ENCODE results near the gene HECTD4. TPM values are rescaled to one million over a fixed set of nuclear protein-coding genes. Genes with fewer than 3 reads are reported as not detected.

Gene HECTD4
- total and polyA plus RNA-seq, 2 donors (not counting 1 experiment from before 2014, with no cell fraction given): 46.4 to 92.2 TPM

GRCh38 chr12:112382866-112383265 is 635 bp upstream of the HECTD4 start:
- Mint-ChIP-seq H3K4me3 (peak overlapping the region; percentile 95), H3K27me3 (no peaks in the 10 kb centered on the region), H3K4me1 (peaks cover 30% of the 10 kb centered on the region), H3K9me3 (ENCODE audit: insufficient read depth) (no peaks in the 10 kb centered on the region), H3K27ac (peak overlapping the region; percentile 94)
- no peaks in the 10 kb centered on the region for H3K9me3 ChIP-seq (ENCODE audit: control extremely low read depth in 1 of 3, control insufficient read depth in 2 of 3, insufficient read depth in 1 of 3, low read length in 2 of 3)
- POLR2A ChIA-PET: interaction anchor here (0.7 kb wide), 1 partner anchor 56 kb away, joined by 3 read pairs; no protein-coding TSS in a partner anchor
- H3K36me3 ChIP-seq (replicated peaks in 1 of 2; ENCODE audit: control extremely low read depth in 1 of 2, control insufficient read depth in 1 of 2, extremely low read depth in 1 of 2, insufficient read depth in 2 of 2, low read length in 1 of 2): no peaks in the 10 kb centered on the region
- H2AFZ ChIP-seq (ENCODE audit: insufficient read depth, low read depth, low read length, poor library complexity, severe bottlenecking): peak overlapping the region; percentile 100
- DNase-seq (no peak), ATAC-seq (ENCODE audit: low read depth) (no peak)
- intact Hi-C loops (cut with micrococcal nuclease): loop anchor here (1.0 to 5.0 kb wide), 5 partner anchors 26 to 370 kb away; partner anchors contain the start of genes ERP29, NAA25, PTPN11 and RPL6
- H3K27me3 ChIP-seq (replicated peaks in 1 of 4; ENCODE audit: control extremely low read depth in 1 of 4, control insufficient read depth in 3 of 4, insufficient read depth in 4 of 4, low read length in 3 of 4): no peaks in the 10 kb centered on the region
- H3K9ac ChIP-seq (ENCODE audit: low read length): peak overlapping the region; percentile 87
- no peak for TF ChIP-seq EZH2 (IDR thresholded peaks at IDR 0.05; ENCODE audit: borderline replicate concordance, insufficient read depth, low read depth, low read length, poor library complexity, severe bottlenecking)
- TF ChIP-seq CTCF (IDR thresholded peaks at IDR 0.05): no peak
- peak overlapping the region; percentile 50 to 80 (median 71) for H3K4me3 ChIP-seq (ENCODE audit: control extremely low read depth in 1 of 5, extremely low read depth in 1 of 5, insufficient read depth in 1 of 5, low read depth in 2 of 5, low read length in 4 of 5)
- peaks cover 6% of the 10 kb centered on the region for H4K20me1 ChIP-seq (ENCODE audit: control insufficient read depth, insufficient read depth, low read length, poor library complexity, severe bottlenecking)
- peak overlapping the region; percentile 84 for H3K4me2 ChIP-seq (replicated peaks; ENCODE audit: low read depth, low read length, poor library complexity, severe bottlenecking)
- peaks cover 19 to 27% of the 10 kb centered on the region in 2 donors for H3K4me1 ChIP-seq (ENCODE audit: control insufficient read depth in 2 of 2, insufficient read depth in 2 of 2, low read length in 2 of 2)
- WGBS (ENCODE audit: insufficient coverage): 93% methylated on average over 6 of the region's 11 CpGs
- peaks cover 45% of the 10 kb centered on the region for H3K79me2 ChIP-seq (ENCODE audit: control insufficient read depth, insufficient read depth, low read length)
- H3K27ac ChIP-seq (ENCODE audit: low read length in 2 of 2): peak overlapping the region; percentile 48 to 68
- CTCF ChIA-PET: no interaction called here

- Histone ChIP-seq H3K27me3 (replicated peaks in 1 of 4; ENCODE audit: control extremely low read depth in 1 of 4, control insufficient read depth in 3 of 4, insufficient read depth in 4 of 4, low read length in 3 of 4) (no peaks in the 10 kb centered on the region), H3K9me3 (ENCODE audit: control extremely low read depth in 1 of 3, control insufficient read depth in 2 of 3, insufficient read depth in 1 of 3, low read length in 2 of 3) (no peaks in the 10 kb centered on the region), H4K20me1 (ENCODE audit: control insufficient read depth, insufficient read depth, low read length, poor library complexity, severe bottlenecking) (peaks cover 19% of the 10 kb centered on the region), H3K27ac (ENCODE audit: low read length in 2 of 2) (peak overlapping the region; percentile 29 to 68), H3K4me1 (ENCODE audit: control insufficient read depth in 2 of 2, insufficient read depth in 2 of 2, low read length in 2 of 2) (peaks cover 19 to 22% of the 10 kb centered on the region in 2 donors), H3K9ac (ENCODE audit: low read length) (peak overlapping the region; percentile 87), H3K4me2 (replicated peaks; ENCODE audit: low read depth, low read length, poor library complexity, severe bottlenecking) (peak overlapping the region; percentile 84), H2AFZ (ENCODE audit: insufficient read depth, low read depth, low read length, poor library complexity, severe bottlenecking) (peak overlapping the region; percentile 100), H3K36me3 (replicated peaks in 1 of 2; ENCODE audit: control extremely low read depth in 1 of 2, control insufficient read depth in 1 of 2, extremely low read depth in 1 of 2, insufficient read depth in 2 of 2, low read length in 1 of 2) (no peaks in the 10 kb centered on the region), H3K4me3 (ENCODE audit: control extremely low read depth in 1 of 5, extremely low read depth in 1 of 5, insufficient read depth in 1 of 5, low read depth in 2 of 5, low read length in 4 of 5) (peak overlapping the region; percentile 44 to 80 (median 71)), H3K79me2 (ENCODE audit: control insufficient read depth, insufficient read depth, low read length) (peaks cover 59% of the 10 kb centered on the region)
- ChIA-PET POLR2A (no interaction called here), CTCF (interaction anchor here (1.4 kb wide), 1 partner anchor 183 kb away, joined by 4 read pairs; no protein-coding TSS in a partner anchor)
- DNase-seq: no peak
- WGBS (ENCODE audit: insufficient coverage): under 1% methylated on average over 28 of the region's 33 CpGs
- peak overlapping the region; percentile 94 for H3K27ac Mint-ChIP-seq
- intact Hi-C loops (cut with micrococcal nuclease): loop anchor here (5.0 kb wide), 1 partner anchor 274 kb away; the partner anchor contains the start of gene NAA25
- no peaks in the 10 kb centered on the region for H3K27me3 Mint-ChIP-seq
- peak; percentile 34 for ATAC-seq (ENCODE audit: low read depth)
- peak overlapping the region; percentile 97 for H3K4me3 Mint-ChIP-seq
- no peak for TF ChIP-seq CTCF (IDR thresholded peaks at IDR 0.05)
- TF ChIP-seq EZH2 (IDR thresholded peaks at IDR 0.05; ENCODE audit: borderline replicate concordance, insufficient read depth, low read depth, low read length, poor library complexity, severe bottlenecking): no peak
- H3K9me3 Mint-ChIP-seq (ENCODE audit: insufficient read depth): no peaks in the 10 kb centered on the region
- peaks cover 27% of the 10 kb centered on the region for H3K4me1 Mint-ChIP-seq
These were observed 787 bp downstream of the HECTD4 start for GRCh38 chr12:112381406-112381882.

All from B cell (primary cell).